GM12878 (cell line): ENCODE data around the gene SAMSN1. TPM values are rescaled to one million over a fixed set of nuclear protein-coding genes. Genes with fewer than 3 reads are reported as not detected.

Experiments used
- ATAC-seq: fragments of 200-7000 bp; cut with Tn5 transposase; 3 replicates; pipeline ENCODE4 v1.9.1; 2020; ENCODE audit warnings: mild to moderate bottlenecking, moderate library complexity
- BruUV-seq: library from RNA; stranded (reverse); fragments of 400-500 nt; replicated peaks from 2 replicates; lab custom pipeline; 2021; lab: Mats Ljungman, UMichigan
- CTCF ChIA-PET: fragments of 300-600 bp; sonication (Branson Sonifier 250); formaldehyde crosslinking; extraction: SDS; loops from one replicate; lab custom pipeline; 2021; ENCODE audit warnings: inconsistent platforms; lab: Yijun Ruan, JAX
- POLR2A ChIA-PET: fragments of 350-600 bp; formaldehyde crosslinking; extraction: SDS; loops from one replicate; lab custom pipeline; 2021; ENCODE audit warnings: inconsistent platforms; lab: Charles Lee
- RAD21 ChIA-PET: fragments of 300-600 bp; sonication (Branson Sonifier 250); formaldehyde crosslinking; loops from one replicate; lab custom pipeline; 2023; ENCODE audit warnings: antibody characterized with exemption; ENCODE audit not compliant: unreplicated experiment; lab: Charles Lee
- SMC1A ChIA-PET: fragments of 300-600 bp; sonication (Branson Sonifier 250); formaldehyde crosslinking; loops from one replicate; lab custom pipeline; 2023; ENCODE audit not compliant: unreplicated experiment, uncharacterized antibody; lab: Charles Lee
- DNase-seq: peaks from one replicate; pipeline ENCODE4 v3.0.0-alpha.2; 2011; ENCODE audit warnings: low read depth, low spot score
- FAIRE-seq: peaks from 3 replicates; lab custom pipeline; 2011; peaks lifted over from hg19 to GRCh38; lab: Jason Lieb, UNC
- H2AFZ ChIP-seq: 2 replicates; pipeline ENCODE4 v1.6.0; 2011; ENCODE audit warnings: low read depth, low read length, control low read depth; ENCODE audit not compliant: control insufficient read depth
- H3K27ac ChIP-seq: 2 replicates; pipeline ENCODE4 v1.5.1; 2011; ENCODE audit warnings: control low read depth; ENCODE audit not compliant: control insufficient read depth, insufficient read depth
- H3K27me3 ChIP-seq, 2 experiments: replicated peaks in 1 of 2; 2 replicates each; pipeline versions ENCODE4 v1.6.0 to v1.6.1; 2011; ENCODE audit warnings: low read length in 1 of 2; ENCODE audit not compliant: control insufficient read depth in 2 of 2, insufficient read depth in 2 of 2
- H3K36me3 ChIP-seq, 2 experiments: 2 replicates each; pipeline ENCODE4 v1.5.1; 2011; ENCODE audit warnings: low read length in 1 of 2; ENCODE audit not compliant: control insufficient read depth in 2 of 2, insufficient read depth in 2 of 2
- H3K4me1 ChIP-seq: 2 replicates; pipeline ENCODE4 v1.6.1; 2011; ENCODE audit warnings: mild to moderate bottlenecking, low read length, moderate library complexity, mixed read lengths; ENCODE audit not compliant: control insufficient read depth, insufficient read depth
- H3K4me2 ChIP-seq: 2 replicates; pipeline ENCODE4 v1.6.0; 2011; ENCODE audit warnings: control low read depth; ENCODE audit not compliant: control insufficient read depth, insufficient read depth
- H3K4me3 ChIP-seq: fragments of 200-600 bp; sonication (generic); 2 replicates; pipeline ENCODE4 v1.5.1; 2016
- H3K79me2 ChIP-seq: 2 replicates; pipeline ENCODE4 v1.6.0; 2011; ENCODE audit warnings: low read length; ENCODE audit not compliant: control insufficient read depth, insufficient read depth
- H3K9ac ChIP-seq: 2 replicates; pipeline ENCODE4 v1.8.0; 2011; ENCODE audit warnings: low read length, control low read depth, mixed read lengths; ENCODE audit not compliant: control insufficient read depth, insufficient read depth
- H3K9me3 ChIP-seq: replicated peaks from 3 replicates; pipeline ENCODE4 v1.5.1; 2011; ENCODE audit warnings: mild to moderate bottlenecking, low read length; ENCODE audit not compliant: control insufficient read depth, insufficient read depth
- H4K20me1 ChIP-seq: 2 replicates; pipeline ENCODE4 v1.6.0; 2011; ENCODE audit not compliant: control insufficient read depth, insufficient read depth
- ETV6 ChIP-seq, 2 experiments: fragments of 450-650 bp in 1 of 2; IDR thresholded peaks in 1 of 2; conservative IDR thresholded peaks in 1 of 2; 2 replicates each; pipeline ENCODE4 v1.6.1; 2014; ENCODE audit warnings: antibody characterized with exemption in 1 of 2, borderline replicate concordance in 1 of 2, low read depth in 1 of 2, mild to moderate bottlenecking in 1 of 2, moderate library complexity in 1 of 2
- GABPA ChIP-seq: IDR thresholded peaks from 2 replicates; pipeline ENCODE4 v1.6.1; 2014; ENCODE audit warnings: antibody characterized with exemption, low read depth, mild to moderate bottlenecking, inconsistent platforms
- HDAC6 ChIP-seq: fragments of 200-600 bp; sonication (generic); IDR thresholded peaks from one replicate; pipeline ENCODE4 v1.8.0; 2017; ENCODE audit warnings: antibody characterized with exemption; ENCODE audit not compliant: unreplicated experiment
- KDM1A ChIP-seq: fragments of 200-600 bp; sonication (generic); IDR thresholded peaks from 2 replicates; pipeline ENCODE4 v1.6.1; 2016; ENCODE audit warnings: borderline replicate concordance
- NKRF ChIP-seq: fragments of 450-650 bp; conservative IDR thresholded peaks from 2 replicates; pipeline ENCODE4 v1.6.1; 2017; ENCODE audit warnings: mild to moderate bottlenecking, moderate library complexity
- PRDM15 ChIP-seq: fragments of 450-650 bp; formaldehyde crosslinking; IDR thresholded peaks from 2 replicates; pipeline ENCODE4 v1.4.0; 2020; ENCODE audit warnings: mild to moderate bottlenecking, moderate library complexity
- SMC3 ChIP-seq: IDR thresholded peaks from 2 replicates; pipeline ENCODE4 v1.6.1; 2011; ENCODE audit warnings: low read length, improper control_type of control experiment, borderline replicate concordance
- ZBTB40 ChIP-seq: fragments of 450-650 bp; IDR thresholded peaks from 2 replicates; pipeline ENCODE4 v1.6.1; 2016; ENCODE audit warnings: mild to moderate bottlenecking, moderate library complexity, borderline replicate concordance
- WGBS: methylation state at CpG from one replicate; pipeline ENCODE4 v1.1.6; 2016; ENCODE audit warnings: low lambda C conversion rate; ENCODE audit not compliant: insufficient replicate concordance, insufficient coverage; ENCODE audit errors: missing lambda C conversion rate; 5-methylcytosine and 5-hydroxymethylcytosine counted together
- in situ Hi-C: fragments of 300-500 bp; cut with MboI; formaldehyde crosslinking; loops from 9 replicates; pipeline ENCODE4 v1.14.3; 2018; ENCODE audit warnings: mixed read lengths
- intact Hi-C: fragments of 100-400 bp; cut with micrococcal nuclease; formaldehyde crosslinking; loops from one replicate; pipeline ENCODE4 v1.14.2; 2022; ENCODE audit not compliant: unreplicated experiment
- polyA plus RNA-seq, 11 experiments: library from polyadenylated mRNA; depleted of rRNA in 4 of 11; unstranded in 6 of 11; stranded (reverse) in 5 of 11; fragments of >200 nt; fragmentation: Nextera tagmentation in 4 of 11; fragmentation: Illumina TruSeq in 1 of 11; extraction: Ambion mirVana in 4 of 11; extraction: Trizol in 1 of 11; gene quantifications; 1 replicate in 1 of 11; 2 replicates in 10 of 11; pipeline versions ENCODE4 v1.2.1 to v1.2.3, GENCODE V29; 2011 to 2016; ENCODE audit warnings: inconsistent platforms in 2 of 11, missing spikeins in 2 of 11, low read depth in 1 of 11
- total RNA-seq, 4 experiments: library from RNA; depleted of rRNA in 3 of 4; stranded (reverse); fragments of >200 nt in 3 of 4; fragmentation: Illumina TruSeq in 1 of 4; extraction: Trizol in 1 of 4; gene quantifications; 2 replicates each; pipeline versions ENCODE4 v1.2.1 to v1.2.3, GENCODE V29; 2013 to 2021

SAMSN1 gene
- total and polyA plus RNA-seq, 10 of the 15 experiments (the other 5 are each of a cell fraction or from before 2014, with no cell fraction given) = 23.2 to 102 (median 44.9) TPM

- no TSS peak for BruUV-seq
- H3K27ac ChIP-seq = peak overlapping the region; percentile 50
- TF ChIP-seq ETV6 (conservative IDR thresholded peaks at IDR 0.05 in 1 of 2, IDR thresholded peaks at IDR 0.05 in 1 of 2; ENCODE audit: borderline replicate concordance in 1 of 2, low read depth in 1 of 2) (no peak), HDAC6 (no peak), KDM1A (no peak), SMC3 (no peak), GABPA (no peak), ZBTB40 (no peak), PRDM15 (CRISPR knock-in tag) (no peak), NKRF (no peak)
- CTCF ChIA-PET = interaction anchor here (0.7 to 2.8 kb wide), 5 partner anchors 12 to 215 kb away, joined by 3 to 9 read pairs (median 5); no protein-coding TSS in a partner anchor
- RAD21 ChIA-PET = interaction anchor here (0.7 to 5.4 kb wide), 12 partner anchors 11 to 240 kb away, joined by 3 to 60 read pairs (median 5); no protein-coding TSS in a partner anchor
- no peak for ATAC-seq
- no peak overlapping the region for H3K4me3 ChIP-seq
- in situ Hi-C loops = no loop called here
- H3K27me3 ChIP-seq = no peaks in the 10 kb centered on the region
- H3K4me1 ChIP-seq = peaks cover 32% of the 10 kb centered on the region
- intact Hi-C loops = no loop called here
- H3K9me3 ChIP-seq = no peaks in the 10 kb centered on the region
- WGBS = 75% methylated on average over 2 of the region's 2 CpGs
- no peak for DNase-seq
- POLR2A ChIA-PET = interaction anchor here (1.7 to 1.8 kb wide), 3 partner anchors 10 to 19 kb away, joined by 5 to 6 read pairs (median 5); no protein-coding TSS in a partner anchor
- H3K4me2 ChIP-seq = peak overlapping the region; percentile 61
- H3K79me2 ChIP-seq = peaks cover 84% of the 10 kb centered on the region
- peaks cover 0 to 9% of the 10 kb centered on the region in 2 experiments; a peak in 2 of 4 replicates for H3K36me3 ChIP-seq
- peak overlapping the region; percentile 46 for H3K9ac ChIP-seq
- H4K20me1 ChIP-seq = no peaks in the 10 kb centered on the region
- no peak overlapping the region for H2AFZ ChIP-seq
- SMC1A ChIA-PET = interaction anchor here (0.7 to 10.4 kb wide), 11 partner anchors 10 to 214 kb away, joined by 3 to 120 read pairs (median 8); no protein-coding TSS in a partner anchor
- no peak for FAIRE-seq
These were observed 23.4 kb downstream of the SAMSN1 start for GRCh38 chr21:14522736-14523135.
